Measurements from ENCODE around the gene ZNF804A.

- TF ChIP-seq CTCF (IDR thresholded peaks at IDR 0.05) (no peak), POLR2AphosphoS5 (IDR thresholded peaks at IDR 0.05) (no peak), POLR2A (IDR thresholded peaks at IDR 0.05) (no peak), EP300 (IDR thresholded peaks at IDR 0.05) (no peak)
These were observed 277.6 kb downstream of the ZNF804A start for GRCh38 chr2:184875911-184876310.
